H4 (cell line): ENCODE results near the gene DHRSX. TPM values are rescaled to one million over a fixed set of nuclear protein-coding genes. Genes with fewer than 3 reads are reported as not detected.
"Not testable (repeated sequence)": the region's sequence is repeated elsewhere in the genome, so short reads cannot be mapped to it uniquely, and the experiment has no call there.

ENCODE experiments used
- DNase-seq: peaks from one replicate; pipeline ENCODE4 v3.0.0-alpha.2; 2015; ENCODE audit warnings: low spot score
- total RNA-seq: library from RNA; depleted of rRNA; stranded (reverse); fragments of >200 nt; shearing (Covaris generic); gene quantifications from 2 replicates; pipeline ENCODE4 v1.2.3, GENCODE V29; 2014; rRNA removed

The DHRSX gene
- total RNA-seq, 1 experiment from 2014 or later = 37.1 TPM

DNA sequence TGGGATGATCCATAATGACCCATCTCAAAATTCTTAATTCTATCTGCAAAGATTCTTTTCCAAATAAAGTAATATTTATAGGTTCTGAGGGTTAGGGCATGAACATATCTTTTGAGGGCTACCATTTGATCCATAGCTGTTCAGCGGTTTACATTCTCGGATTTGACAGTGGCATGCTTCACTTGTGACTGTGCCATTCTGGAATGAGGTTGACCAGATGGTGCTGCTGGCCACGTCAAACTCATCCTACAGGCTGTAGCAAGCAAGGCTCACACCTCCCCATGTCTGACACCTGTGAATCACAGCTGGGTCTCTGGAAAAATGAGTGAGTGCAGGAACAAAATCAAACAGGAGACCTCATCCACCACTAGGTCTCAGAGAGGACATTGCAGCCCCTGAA lies 280.5 kb downstream of the DHRSX start:
- no peak for DNase-seq

DNA sequence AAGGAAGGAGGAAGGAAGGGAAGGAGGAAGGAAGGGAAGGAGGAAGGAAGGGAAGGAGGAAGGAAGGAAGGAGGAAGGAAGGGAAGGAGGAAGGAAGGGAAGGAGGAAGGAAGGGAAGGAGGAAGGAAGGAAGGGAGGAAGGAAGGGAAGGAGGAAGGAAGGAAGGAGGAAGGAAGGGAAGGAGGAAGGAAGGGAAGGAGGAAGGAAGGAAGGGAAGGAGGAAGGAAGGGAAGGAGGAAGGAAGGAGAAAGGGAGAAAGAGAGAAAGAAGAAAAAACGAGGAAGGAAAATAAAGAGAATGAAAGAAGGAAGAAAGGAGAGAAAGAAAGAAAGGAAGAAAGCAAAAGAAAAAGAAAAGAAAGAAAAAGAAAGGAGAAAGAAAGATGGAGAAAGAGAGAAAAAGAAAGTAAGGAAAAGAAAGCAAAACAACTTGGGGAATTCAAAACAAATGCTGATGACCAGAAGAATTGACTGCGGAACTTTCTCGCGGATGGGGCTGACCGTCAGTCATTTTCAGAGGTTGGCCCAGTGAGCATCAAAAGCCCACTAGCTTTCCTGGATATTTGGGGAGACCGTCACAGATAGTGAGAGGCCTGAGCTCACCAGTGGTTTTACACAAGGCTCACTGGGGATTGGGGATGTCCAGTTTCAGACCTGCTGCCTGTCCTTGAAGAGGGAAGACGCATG lies 286.5 kb downstream of the DHRSX start:
- not testable (repeated sequence) for DNase-seq

DNA sequence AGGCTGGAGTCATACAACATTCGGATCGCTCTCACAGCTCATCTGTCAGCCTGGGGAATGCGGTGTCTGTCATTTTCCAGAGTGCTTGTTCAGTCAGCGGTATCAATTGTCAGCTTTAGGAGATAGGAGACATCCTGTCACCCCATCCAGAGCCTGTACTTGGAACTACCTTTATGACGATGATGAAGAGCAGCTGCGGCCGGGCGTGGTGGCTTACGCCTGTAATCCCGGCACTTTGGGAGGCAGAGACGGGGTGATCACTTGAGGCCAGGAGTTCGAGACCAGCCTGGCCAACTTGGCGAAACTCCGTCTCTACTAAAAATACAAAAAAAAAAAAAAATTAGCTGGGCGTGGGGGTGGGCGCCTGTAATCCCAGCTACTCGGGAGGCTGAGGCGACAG lies 289.1 kb downstream of the DHRSX start:
- DNase-seq = not testable (repeated sequence)

DNA sequence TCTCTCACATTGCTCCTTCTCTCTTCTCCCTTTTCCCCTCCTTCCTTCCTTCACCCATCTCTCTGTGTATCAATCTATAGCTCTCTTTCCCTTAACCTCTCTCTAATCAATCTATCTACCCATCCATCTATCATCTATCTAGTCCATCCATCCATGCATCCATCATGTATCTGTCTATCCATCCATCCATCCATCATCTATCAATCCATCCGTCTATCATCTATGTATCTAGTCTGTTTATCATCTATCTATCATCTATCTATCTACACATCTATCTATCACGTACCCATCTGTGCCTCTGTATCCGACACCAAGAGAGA lies 307.5 kb downstream of the DHRSX start:
- DNase-seq = no peak

DNA sequence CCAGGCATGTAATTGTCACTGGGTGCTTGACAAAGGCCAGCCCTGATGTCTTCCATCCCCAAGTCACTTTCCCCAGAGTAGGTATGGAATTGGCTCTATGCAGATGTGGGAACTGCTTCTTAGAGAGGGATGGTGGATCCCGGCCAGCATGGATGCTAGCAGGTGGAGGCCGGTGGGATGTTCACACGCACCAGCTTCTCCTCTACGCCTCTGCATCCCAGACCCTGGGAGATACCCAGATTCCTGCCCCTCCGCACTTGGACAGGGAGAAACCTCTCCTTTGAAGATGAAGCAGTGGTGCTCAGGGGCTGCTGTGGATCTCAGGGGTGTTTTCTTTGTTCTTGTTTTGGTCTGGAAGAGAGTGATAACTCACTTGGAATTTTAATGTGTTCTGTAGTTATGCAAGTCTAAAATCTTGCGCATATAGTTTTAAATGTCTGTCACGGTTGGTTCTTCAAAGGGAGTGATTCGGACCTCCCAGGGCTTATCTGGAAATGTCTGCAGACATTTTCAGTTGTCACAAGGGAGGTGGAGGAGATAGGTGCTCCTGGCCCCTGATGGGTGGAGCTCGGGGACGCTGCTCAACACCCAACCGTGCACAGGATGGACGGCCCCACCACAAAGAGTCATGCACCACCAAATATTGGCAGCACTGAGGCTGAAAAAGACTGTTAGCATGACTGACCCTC lies 308.0 kb downstream of the DHRSX start:
- DNase-seq = no peak

DNA sequence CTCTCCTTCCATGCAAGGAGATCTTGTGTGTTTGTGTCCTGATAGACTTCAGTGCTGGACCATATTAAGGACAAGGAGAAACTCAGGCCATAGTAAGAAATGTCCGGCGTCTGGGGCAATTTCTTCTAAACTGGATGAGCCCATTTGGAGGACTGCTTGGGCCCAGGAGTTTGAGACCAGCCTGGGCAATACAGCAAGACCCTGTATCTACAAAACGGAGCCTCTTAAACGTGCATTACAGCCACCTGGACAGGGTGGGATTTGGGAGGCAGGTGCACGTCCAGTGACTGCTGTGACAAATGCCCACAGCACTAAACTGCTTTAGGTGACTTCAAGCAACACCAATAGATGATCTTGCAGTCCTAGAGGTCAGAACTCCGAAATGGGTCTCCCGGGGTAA lies 311.9 kb downstream of the DHRSX start:
- DNase-seq = no peak

DNA sequence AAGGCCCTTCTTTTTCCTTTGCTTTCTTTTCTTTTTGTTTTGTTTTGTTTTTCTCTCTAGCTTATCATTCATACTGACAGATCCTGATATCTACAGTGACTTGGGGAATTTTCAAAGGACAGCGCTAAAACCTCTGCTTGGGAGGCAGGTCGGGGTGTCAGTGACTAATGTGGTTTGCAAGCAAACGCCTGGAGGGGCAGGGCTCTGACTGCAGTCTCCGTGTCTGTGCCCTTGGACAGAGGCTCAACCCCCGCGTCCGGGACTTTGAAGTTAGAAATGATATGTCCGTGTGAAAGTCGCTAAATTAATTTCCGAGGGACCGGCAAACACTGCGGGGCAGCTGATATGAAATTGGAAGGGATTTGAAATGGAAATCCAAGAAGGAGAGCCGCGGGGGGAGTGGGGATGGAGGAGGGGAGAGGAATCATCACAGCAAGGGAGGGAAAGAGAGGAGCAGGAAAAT lies 312.4 kb downstream of the DHRSX start:
- DNase-seq = no peak

DNA sequence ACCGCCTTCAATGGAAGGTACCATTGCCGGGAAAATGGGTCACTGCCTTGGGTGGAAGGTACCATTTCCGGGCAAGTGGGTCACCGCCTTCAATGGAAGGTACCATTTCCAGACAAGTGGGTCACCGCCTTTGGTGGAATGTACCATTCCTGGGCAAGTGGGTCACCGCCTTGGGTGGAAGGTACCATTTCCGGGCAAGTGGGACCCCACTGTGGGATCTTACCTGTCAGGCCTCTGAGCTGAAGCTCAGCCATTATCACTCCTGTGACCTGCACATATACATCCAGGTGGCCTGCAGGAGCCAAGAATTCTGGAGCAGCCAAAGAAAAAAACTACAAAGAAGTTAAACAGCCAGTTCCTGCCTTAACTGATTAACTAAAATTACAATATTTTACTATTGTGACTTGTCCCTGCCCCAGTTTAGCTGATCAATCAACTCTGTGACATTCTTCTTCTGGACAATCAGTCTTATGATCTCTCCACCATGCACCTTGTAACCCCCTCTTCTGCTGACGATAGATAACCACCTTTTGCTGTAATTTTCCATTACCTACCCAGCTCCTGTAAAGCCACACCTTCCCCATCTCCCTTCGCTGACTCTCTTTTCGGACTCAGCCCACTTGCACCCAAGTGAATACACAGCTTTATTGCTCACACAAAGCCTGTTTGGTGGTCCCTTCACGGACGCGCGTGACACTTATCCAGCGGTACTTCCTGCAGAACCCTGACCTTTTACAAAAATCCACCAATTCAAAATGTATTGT lies 313.2 kb downstream of the DHRSX start:
- no peak for DNase-seq

DNA sequence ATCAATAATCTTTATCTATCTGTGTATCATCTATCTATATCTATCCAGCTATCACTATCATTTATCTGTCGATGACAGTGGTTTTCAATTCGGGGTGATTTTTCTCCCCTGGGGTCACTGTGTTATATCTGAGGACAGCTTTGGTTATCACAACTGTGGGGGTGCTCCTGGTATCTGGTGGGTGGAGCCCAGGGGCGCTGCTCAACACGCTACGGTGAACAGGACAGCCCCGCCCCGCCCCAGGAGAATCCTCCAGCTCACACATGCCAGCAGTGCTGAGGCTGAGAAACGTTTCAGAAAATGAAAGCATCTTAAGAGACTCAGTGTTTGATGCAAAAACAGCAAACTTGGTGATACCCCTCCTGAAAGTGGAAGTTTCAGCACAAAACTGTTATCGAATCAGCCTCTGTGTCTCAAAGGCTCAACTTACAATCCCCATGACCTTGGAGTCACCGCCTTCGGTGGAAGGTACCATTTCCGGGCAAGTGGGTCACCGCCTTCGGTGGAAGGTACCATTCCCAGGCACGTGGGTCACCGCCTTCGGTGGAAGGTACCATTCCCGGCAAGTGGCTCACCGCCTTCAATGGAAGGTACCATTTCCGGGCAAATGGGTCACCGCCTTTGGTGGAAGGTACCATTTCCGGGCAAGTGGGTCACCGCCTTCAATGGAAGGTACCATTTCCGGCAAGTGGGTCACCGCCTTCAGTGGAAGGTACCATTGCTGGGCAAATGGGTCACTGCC lies 315.3 kb downstream of the DHRSX start:
- no peak for DNase-seq

DNA sequence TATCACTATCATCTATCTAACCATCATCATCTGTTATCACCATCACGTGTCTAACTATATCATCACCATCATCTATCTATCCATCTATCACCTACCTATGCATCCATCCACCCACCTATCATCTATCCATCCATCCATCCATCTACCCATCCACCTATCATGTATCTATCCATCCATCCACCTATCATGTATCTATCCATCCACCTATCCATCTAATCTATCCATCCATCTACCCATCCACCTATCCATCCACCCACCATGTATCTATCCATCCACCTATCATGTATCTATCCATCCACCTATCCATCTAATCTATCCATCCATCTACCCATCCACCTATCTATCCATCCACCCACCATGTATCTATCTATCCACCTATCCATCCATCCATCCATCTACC lies 316.7 kb downstream of the DHRSX start:
- DNase-seq = no peak

DNA sequence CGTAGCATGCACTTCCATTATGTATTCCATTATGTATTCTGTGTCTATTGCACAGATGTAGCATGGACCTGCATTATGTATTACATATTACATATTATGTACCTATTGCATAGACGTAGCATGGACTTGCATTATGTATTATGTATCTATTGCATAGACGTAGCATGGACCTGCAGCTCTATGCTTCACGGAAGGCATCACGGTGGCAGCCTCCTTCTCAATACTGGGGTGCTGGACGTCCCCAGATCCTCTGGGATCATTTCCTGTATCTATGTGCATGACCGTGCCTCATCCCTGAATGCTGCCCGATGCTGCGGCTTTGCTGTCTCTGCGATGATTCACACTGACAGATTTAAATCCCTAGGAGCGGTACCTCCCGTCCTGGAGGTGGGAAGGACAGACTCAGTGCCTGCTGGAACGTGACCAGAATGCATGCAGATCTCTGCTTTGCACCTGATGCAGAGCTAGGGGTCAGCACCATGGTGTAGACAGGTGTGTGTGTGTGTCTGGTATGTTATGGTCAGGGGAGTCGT lies 317.5 kb downstream of the DHRSX start:
- no peak for DNase-seq

DNA sequence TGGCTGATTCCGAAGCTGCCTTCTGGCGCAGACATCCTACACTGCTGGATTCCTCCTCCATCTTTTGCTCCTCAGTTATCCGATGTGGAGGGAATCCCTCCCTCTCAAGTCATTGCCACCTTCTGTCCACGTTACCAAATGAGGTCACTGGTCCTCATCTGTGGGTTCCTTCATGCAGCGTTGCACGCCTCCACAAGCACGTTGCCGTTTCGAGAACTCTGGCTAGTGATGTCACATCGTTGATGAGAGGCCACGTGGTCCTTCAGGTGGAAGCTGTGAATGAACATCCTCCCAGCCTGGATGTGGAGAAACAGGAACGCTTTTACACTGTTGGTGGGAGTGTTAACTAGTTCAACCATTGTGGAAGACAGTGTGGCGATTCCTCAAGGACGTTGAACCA lies 323.2 kb downstream of the DHRSX start:
- DNase-seq = no peak

DNA sequence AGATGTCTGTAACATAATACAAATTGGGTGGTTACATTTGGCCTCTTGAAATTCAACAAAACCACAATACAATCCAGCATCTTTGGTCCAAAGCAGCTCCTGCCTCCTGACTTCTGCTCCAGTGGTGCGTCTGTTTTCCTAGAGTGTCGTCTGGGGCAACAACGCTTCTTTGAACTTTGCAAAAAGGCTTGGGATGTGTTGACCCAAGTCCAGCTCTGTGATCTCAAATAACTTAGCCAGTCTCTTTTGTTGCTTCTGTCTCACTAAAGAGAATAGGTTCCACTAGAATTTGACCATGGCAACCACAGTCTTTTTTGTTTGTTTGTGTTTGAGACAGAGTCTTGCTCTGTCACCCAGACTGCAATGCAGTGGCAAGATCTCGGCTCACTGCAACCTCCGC lies 324.0 kb downstream of the DHRSX start:
- no peak for DNase-seq

DNA sequence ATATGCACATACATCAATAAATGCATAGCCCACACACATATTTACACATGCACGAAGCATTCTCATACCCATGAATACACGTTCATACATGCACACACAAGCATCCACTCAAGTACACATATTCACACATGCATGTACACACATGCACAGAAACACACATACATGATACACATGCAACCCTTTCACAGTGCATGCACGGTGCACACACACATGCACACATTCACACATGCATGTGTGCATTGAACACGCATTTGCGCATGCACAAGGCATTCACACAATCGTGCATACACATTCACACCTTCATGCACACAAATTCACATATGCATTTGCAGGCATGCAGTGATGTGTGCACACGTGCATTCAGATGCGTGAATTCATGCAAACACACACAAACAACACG lies 324.5 kb downstream of the DHRSX start:
- no peak for DNase-seq

DNA sequence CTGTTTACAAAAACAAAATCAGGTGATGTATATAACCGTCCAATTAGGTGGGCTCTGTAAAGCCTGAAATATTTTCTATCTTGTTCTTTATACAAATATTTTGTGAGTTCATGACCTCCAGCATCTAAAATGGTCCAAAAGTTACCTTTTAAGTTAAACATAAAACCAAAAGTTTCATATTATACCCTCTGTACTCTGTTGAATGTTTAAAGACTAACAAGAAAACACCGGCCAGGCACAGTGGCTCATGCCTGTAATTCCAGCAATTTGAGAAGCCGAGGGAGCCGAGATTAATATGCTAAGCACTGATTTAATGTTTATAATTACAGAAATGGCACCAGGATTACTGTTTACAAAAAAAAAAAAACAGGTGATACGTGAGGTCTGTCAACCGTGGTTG lies 328.4 kb downstream of the DHRSX start:
- no peak for DNase-seq

Other genes starting within 250 kb of the DHRSX start
- 27.3 and 37.8 TPM in 2 replicates for gene ZBED1, start within 50 bp of the DHRSX start, total RNA-seq
- 289 and 391 TPM in 2 replicates for gene CD99, start 190.3 kb upstream of the DHRSX start, total RNA-seq